ENCODE measurements around the gene YDJC. TPM values are rescaled to one million over a fixed set of nuclear protein-coding genes. Genes with fewer than 3 reads are reported as not detected.

Gene YDJC
- total and polyA plus RNA-seq, 2 donors (not counting 1 experiment from before 2014, with no cell fraction given) = 48.8 to 82.8 TPM

- CTCF ChIA-PET = interaction anchor here (0.9 kb wide), 1 partner anchor 41 kb away, joined by 3 read pairs; no protein-coding TSS in a partner anchor
- no peak overlapping the region for H3K27ac Mint-ChIP-seq
- WGBS (ENCODE audit: insufficient coverage) = 74% methylated on average over 6 of the region's 8 CpGs
These were observed 23.0 kb downstream of the YDJC start for GRCh38 chr22:21606775-21607174.

More at GRCh38 chr22:21606775-21607174, 23.0 kb downstream of the YDJC start:
- POLR2A ChIA-PET = no interaction called here
- Histone ChIP-seq H3K4me1 (ENCODE audit: control insufficient read depth in 2 of 2, insufficient read depth in 2 of 2, low read length in 2 of 2) (peaks cover 4 to 9% of the 10 kb centered on the region in 2 donors), H3K9me3 (ENCODE audit: control extremely low read depth in 1 of 3, control insufficient read depth in 2 of 3, insufficient read depth in 1 of 3, low read length in 2 of 3) (no peaks in the 10 kb centered on the region), H3K79me2 (ENCODE audit: control insufficient read depth, insufficient read depth, low read length) (peaks cover 99% of the 10 kb centered on the region), H3K9ac (ENCODE audit: low read length) (no peak overlapping the region), H3K27me3 (replicated peaks in 1 of 4; ENCODE audit: control extremely low read depth in 1 of 4, control insufficient read depth in 3 of 4, insufficient read depth in 4 of 4, low read length in 3 of 4) (no peaks in the 10 kb centered on the region), H3K4me3 (ENCODE audit: control extremely low read depth in 1 of 5, extremely low read depth in 1 of 5, insufficient read depth in 1 of 5, low read depth in 2 of 5, low read length in 4 of 5) (no peak overlapping the region), H3K27ac (ENCODE audit: low read length in 2 of 2) (no peak overlapping the region), H3K4me2 (replicated peaks; ENCODE audit: low read depth, low read length, poor library complexity, severe bottlenecking) (no peak overlapping the region), H4K20me1 (ENCODE audit: control insufficient read depth, insufficient read depth, low read length, poor library complexity, severe bottlenecking) (peaks cover 96% of the 10 kb centered on the region), H2AFZ (ENCODE audit: insufficient read depth, low read depth, low read length, poor library complexity, severe bottlenecking) (no peak overlapping the region), H3K36me3 (replicated peaks in 1 of 2; ENCODE audit: control extremely low read depth in 1 of 2, control insufficient read depth in 1 of 2, extremely low read depth in 1 of 2, insufficient read depth in 2 of 2, low read length in 1 of 2) (peaks cover 7 to 31% of the 10 kb centered on the region in 2 experiments)
- H3K27me3 Mint-ChIP-seq = no peaks in the 10 kb centered on the region
- ATAC-seq (ENCODE audit: low read depth) (no peak), DNase-seq (no peak)
- H3K4me3 Mint-ChIP-seq = no peak overlapping the region
- peaks cover 32% of the 10 kb centered on the region for H3K4me1 Mint-ChIP-seq
- TF ChIP-seq CTCF (IDR thresholded peaks at IDR 0.05) (no peak), EZH2 (IDR thresholded peaks at IDR 0.05; ENCODE audit: borderline replicate concordance, insufficient read depth, low read depth, low read length, poor library complexity, severe bottlenecking) (no peak)
- H3K9me3 Mint-ChIP-seq (ENCODE audit: insufficient read depth) = no peaks in the 10 kb centered on the region
- intact Hi-C loops (cut with micrococcal nuclease) = no loop called here
